ENCODE results near the gene RERE. TPM values are rescaled to one million over a fixed set of nuclear protein-coding genes. Genes with fewer than 3 reads are reported as not detected.

RERE gene
- total and polyA plus RNA-seq, 12 donors: 46.5 to 163 (median 139) TPM

DNA sequence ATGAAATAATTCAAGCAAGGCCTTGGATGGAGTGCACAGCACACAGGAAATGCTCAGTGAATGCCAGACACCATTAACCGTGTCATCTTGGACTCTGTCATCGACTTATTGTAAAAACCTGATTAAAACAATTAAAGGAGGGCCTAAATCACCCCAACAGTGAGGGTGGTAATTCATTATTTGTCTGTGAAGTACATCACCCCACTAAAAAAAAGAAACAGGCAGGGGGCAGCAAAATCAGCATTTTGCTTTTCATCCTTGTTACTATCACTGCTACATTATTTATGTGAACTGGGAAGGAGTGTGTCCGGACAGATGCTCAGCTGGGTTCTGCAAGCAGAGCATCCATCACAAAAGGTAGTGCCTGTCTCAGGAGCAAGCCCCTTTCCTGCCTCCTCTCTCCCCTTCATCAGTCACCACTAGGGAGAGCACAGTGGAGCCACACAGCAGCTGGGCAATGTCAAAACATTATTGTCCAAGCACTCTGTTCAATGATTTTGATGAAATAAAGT, 98.5 kb downstream of the RERE start:
- H3K9me3 ChIP-seq: no peaks in the 10 kb centered on the region
- TF ChIP-seq, protein P1, sequence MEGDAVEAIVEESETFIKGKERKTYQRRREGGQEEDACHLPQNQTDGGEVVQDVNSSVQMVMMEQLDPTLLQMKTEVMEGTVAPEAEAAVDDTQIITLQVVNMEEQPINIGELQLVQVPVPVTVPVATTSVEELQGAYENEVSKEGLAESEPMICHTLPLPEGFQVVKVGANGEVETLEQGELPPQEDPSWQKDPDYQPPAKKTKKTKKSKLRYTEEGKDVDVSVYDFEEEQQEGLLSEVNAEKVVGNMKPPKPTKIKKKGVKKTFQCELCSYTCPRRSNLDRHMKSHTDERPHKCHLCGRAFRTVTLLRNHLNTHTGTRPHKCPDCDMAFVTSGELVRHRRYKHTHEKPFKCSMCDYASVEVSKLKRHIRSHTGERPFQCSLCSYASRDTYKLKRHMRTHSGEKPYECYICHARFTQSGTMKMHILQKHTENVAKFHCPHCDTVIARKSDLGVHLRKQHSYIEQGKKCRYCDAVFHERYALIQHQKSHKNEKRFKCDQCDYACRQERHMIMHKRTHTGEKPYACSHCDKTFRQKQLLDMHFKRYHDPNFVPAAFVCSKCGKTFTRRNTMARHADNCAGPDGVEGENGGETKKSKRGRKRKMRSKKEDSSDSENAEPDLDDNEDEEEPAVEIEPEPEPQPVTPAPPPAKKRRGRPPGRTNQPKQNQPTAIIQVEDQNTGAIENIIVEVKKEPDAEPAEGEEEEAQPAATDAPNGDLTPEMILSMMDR (IDR thresholded peaks at IDR 0.05): peak in 7 of 9 donors; percentile 11 to 42 (median 25)
- whole genome bisulfite sequencing, 2 donors: 48 to 50% methylated on average over 3 of the region's 3 CpGs
- no peaks in the 10 kb centered on the region for H3K36me3 ChIP-seq
- intact Hi-C loops (cut with DNase I): no loop called here
- H3K4me1 ChIP-seq: peaks cover 0 to 9% (median 0%) of the 10 kb centered on the region in 9 donors
- H3K4me3 ChIP-seq: no peak overlapping the region
- ATAC-seq (no peak), DNase-seq (no peak)
- H3K27ac ChIP-seq: no peak overlapping the region
- no peaks in the 10 kb centered on the region for H3K27me3 ChIP-seq

DNA sequence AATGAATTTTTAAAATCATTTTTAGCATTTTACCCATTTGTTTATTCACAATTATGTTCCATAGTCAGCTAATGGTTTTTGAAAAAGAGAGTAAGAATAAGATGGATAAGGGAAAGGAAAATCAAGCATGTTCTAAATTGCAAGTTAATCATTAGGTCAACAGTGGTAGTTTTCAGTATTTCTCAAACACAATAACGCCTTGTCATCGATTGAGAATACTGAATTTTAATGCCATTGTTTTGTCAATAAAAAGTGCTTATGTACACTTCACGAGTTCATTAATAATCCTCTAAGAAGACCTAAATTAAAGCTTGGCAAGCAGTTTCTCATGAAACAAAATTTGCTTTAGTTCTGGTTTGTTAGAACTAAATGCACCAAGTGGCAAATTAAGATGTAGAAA, 100.3 kb downstream of the RERE start:
- H3K4me3 ChIP-seq: no peak overlapping the region
- no peak for ATAC-seq
- TF ChIP-seq, protein P1 (IDR thresholded peaks at IDR 0.05): no peak
- 89 to 91% methylated on average over 3 of the region's 3 CpGs for WGBS, 2 donors
- H3K9me3 ChIP-seq: no peaks in the 10 kb centered on the region
- H3K4me1 ChIP-seq: peaks cover 0 to 17% (median 14%) of the 10 kb centered on the region in 9 donors
- H3K27me3 ChIP-seq: no peaks in the 10 kb centered on the region
- H3K36me3 ChIP-seq: no peaks in the 10 kb centered on the region
- H3K27ac ChIP-seq: no peak overlapping the region
- intact Hi-C loops (cut with DNase I): no loop called here
- no peak for DNase-seq

DNA sequence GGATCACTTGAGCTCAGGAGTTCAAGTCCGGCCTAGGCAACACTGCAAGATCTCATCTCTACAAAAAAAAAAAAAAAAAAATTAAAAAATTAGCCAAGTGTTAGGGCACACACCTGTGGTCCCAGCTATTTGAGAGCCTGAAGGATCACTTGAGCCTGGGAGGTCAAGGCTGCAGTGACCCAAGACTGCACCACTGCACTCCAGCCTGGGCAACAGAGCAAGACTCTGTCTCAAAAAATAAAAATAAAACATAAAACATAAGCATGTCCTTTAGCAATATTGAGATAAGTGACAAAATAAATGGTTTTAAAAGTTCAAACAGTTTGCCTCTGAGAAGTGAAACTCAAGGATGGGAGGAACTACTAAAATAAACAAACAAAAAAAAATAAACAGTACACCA, 101.2 kb downstream of the RERE start:
- intact Hi-C loops (cut with DNase I): no loop called here
- TF ChIP-seq, protein P1 (IDR thresholded peaks at IDR 0.05): no peak
- 85 to 96% methylated on average over 1 of the region's 1 CpG for WGBS, 2 donors
- peaks cover 0 to 26% (median 21%) of the 10 kb centered on the region in 9 donors for H3K4me1 ChIP-seq
- no peaks in the 10 kb centered on the region for H3K9me3 ChIP-seq
- no peaks in the 10 kb centered on the region for H3K36me3 ChIP-seq
- DNase-seq (no peak), ATAC-seq (no peak)
- H3K4me3 ChIP-seq: no peak overlapping the region
- H3K27me3 ChIP-seq: no peaks in the 10 kb centered on the region
- no peak overlapping the region for H3K27ac ChIP-seq

DNA sequence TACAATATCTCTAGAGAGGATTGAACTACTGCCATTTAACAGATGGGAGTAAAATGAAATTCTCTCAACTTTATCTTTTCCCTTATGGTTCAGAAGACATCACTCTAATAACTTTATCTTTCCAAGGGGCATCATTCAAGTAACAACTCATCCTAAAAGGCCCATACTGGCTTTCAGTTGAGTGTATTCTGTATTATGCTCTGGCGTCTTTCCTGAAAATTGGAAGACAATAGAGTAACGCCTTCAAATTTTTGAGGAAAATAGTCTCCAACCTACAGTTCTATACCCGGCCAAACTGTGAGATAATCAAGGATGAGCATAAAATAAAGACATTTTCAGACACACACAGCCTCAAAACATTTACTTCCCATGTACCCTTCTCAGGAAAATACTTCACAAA, 103.3 kb downstream of the RERE start:
- DNase-seq: no peak
- Histone ChIP-seq H3K4me3 (no peak overlapping the region), H3K36me3 (no peaks in the 10 kb centered on the region), H3K4me1 (peaks cover 0 to 29% (median 22%) of the 10 kb centered on the region in 9 donors), H3K27ac (no peak overlapping the region), H3K9me3 (no peaks in the 10 kb centered on the region), H3K27me3 (no peaks in the 10 kb centered on the region)
- intact Hi-C loops (cut with DNase I): no loop called here
- TF ChIP-seq, protein P1 (IDR thresholded peaks at IDR 0.05): no peak
- WGBS, 2 donors: 90 to 91% methylated on average over 3 of the region's 3 CpGs
- ATAC-seq: no peak
